HG03460 (cell line): ENCODE measurements around the gene EIF4G2.

Experiments used
- ATAC-seq: cut with Tn5 transposase; IDR thresholded peaks from one replicate; pipeline ENCODE4 v1.9.1; 2021; ENCODE audit not compliant: unreplicated experiment

The EIF4G2 gene

GRCh38 chr11:10777806-10778205 lies 30.9 kb downstream of the EIF4G2 start:
- ATAC-seq = no peak

- no peak for ATAC-seq
Measured at GRCh38 chr11:10777393-10777793, 31.3 kb downstream of the EIF4G2 start.

GRCh38 chr11:10774811-10775210 lies 33.9 kb downstream of the EIF4G2 start:
- ATAC-seq = no peak

GRCh38 chr11:10771457-10771856 lies 37.3 kb downstream of the EIF4G2 start:
- no peak for ATAC-seq

GRCh38 chr11:10770626-10771254 lies 38.0 kb downstream of the EIF4G2 start:
- ATAC-seq = no peak

- ATAC-seq = no peak
Measured at GRCh38 chr11:10764412-10764811, 44.3 kb downstream of the EIF4G2 start.

- no peak for ATAC-seq
Measured at GRCh38 chr11:10763766-10764165, 45.0 kb downstream of the EIF4G2 start.

- peak; percentile 62 for ATAC-seq
Measured at GRCh38 chr11:10762913-10763421, 45.8 kb downstream of the EIF4G2 start.

- peak; percentile 76 for ATAC-seq
Measured at GRCh38 chr11:10762185-10762584, 46.5 kb downstream of the EIF4G2 start.

GRCh38 chr11:10761085-10761698 lies 47.5 kb downstream of the EIF4G2 start:
- ATAC-seq = no peak

GRCh38 chr11:10758957-10759356 lies 49.8 kb downstream of the EIF4G2 start:
- no peak for ATAC-seq

GRCh38 chr11:10752486-10752885 lies 56.2 kb downstream of the EIF4G2 start:
- ATAC-seq = no peak

- no peak for ATAC-seq
Measured at GRCh38 chr11:10752061-10752460, 56.7 kb downstream of the EIF4G2 start.

- no peak for ATAC-seq
Measured at GRCh38 chr11:10751581-10751940, 57.2 kb downstream of the EIF4G2 start.

GRCh38 chr11:10750838-10751580 lies 57.7 kb downstream of the EIF4G2 start, which contains the start of gene CTR9:
Gene CTR9 (plus strand): TSS chr11:10751246. CDS start chr11:10751413, 167 bp downstream.
- peak; percentile 85 for ATAC-seq

GRCh38 chr11:10749476-10749875 lies 59.2 kb downstream of the EIF4G2 start:
- ATAC-seq = no peak

- ATAC-seq = no peak
Measured at GRCh38 chr11:10747733-10748132, 61.0 kb downstream of the EIF4G2 start.
